ENCODE data around the gene SLAMF9. TPM values are rescaled to one million over a fixed set of nuclear protein-coding genes. Genes with fewer than 3 reads are reported as not detected.

Gene SLAMF9
- total RNA-seq, 1 experiment from 2014 or later: 8.7 TPM

DNA sequence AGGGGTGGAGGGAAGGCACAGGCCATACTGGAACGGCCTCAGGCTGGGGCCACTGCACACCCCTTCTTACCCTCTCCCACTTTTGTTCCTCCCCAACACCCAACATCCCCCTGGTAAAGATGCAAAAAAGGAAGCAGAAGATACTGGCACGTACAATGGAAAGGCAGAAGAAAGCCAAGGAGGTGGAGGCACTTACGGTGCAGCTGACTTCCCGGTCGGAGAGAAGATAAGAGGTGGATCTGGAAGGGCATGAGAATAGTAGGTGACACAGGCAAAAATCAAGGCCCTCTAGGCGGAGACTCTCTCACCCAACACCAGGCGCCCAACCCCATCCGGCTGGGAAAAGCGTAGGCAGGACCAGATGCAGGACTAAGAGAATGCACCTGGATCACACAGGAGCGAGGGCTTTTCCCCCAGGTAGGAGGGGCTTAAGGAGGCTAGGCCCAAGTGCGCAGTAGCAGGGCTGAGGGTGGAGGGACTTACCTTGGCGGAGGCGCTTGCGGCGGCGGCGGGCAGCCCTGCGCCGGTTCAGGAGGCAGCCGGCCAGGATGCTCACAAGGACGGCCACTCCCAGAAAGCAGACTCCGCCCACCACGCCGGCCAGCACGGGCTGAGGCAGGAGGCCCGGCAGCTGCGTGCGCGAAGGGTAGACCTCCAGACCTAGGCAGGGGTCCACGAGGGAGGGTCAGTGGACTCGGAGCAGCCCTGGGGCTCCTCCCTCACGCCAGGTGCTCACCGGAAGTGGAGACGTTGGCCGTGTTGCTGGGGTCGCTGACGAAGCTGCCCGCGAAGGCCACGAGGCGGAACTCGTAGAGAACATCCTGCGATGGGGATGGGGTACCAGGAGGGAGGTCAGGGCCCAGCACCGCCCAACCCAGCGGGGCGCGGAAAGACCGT lies 24.6 kb downstream of the SLAMF9 start:
- H3K9ac ChIP-seq (ENCODE audit: low read length): no peak overlapping the region
- intact Hi-C loops (cut with micrococcal nuclease): no loop called here
- CTCF ChIA-PET: no interaction called here

DNA sequence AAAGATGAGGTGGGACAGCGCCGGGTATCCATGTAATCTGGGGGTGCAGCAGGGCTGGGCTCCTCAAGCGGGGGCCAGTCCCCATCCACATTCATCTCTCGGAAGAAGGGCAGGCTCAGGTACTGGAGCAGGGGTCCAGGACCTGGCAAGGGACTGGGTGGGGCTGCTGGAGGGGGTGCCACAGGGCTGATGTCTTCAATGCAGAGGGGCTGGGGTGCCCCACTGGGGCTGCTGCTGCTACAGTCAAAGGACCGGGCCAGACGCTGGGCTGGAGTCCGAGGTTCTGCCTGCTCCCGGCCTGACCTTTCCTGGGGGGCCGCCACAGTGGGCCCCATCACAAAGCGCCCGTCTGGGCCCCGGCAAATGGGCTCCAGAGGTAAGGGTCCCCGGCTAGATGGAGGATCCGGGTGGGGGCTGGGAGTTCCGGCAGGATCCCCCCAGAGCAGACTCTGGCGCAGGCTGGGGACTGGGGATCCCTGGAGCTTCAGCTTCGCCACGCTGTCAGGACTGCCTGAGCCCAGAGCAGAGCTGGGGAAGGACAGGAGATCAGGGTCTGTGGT lies 25.5 kb downstream of the SLAMF9 start:
- H2AFZ ChIP-seq (ENCODE audit: low read length): no peak overlapping the region
- DNase-seq: no peak
- intact Hi-C loops (cut with micrococcal nuclease): no loop called here
- peaks cover 24% of the 10 kb centered on the region for H3K79me2 ChIP-seq (ENCODE audit: low read length)
- H3K9me3 ChIP-seq (ENCODE audit: low read length): no peaks in the 10 kb centered on the region
- BruUV-seq (replicated peaks): no TSS peak
- H3K9me2 ChIP-seq (replicated peaks; ENCODE audit: low read length): no peaks in the 10 kb centered on the region
- ChIA-PET POLR2A (ENCODE audit: unreplicated experiment) (no interaction called here), CTCF (no interaction called here)
- peaks cover 8% of the 10 kb centered on the region for H4K20me1 ChIP-seq (ENCODE audit: low read length)
- no peaks in the 10 kb centered on the region for H3K27me3 ChIP-seq (ENCODE audit: low read length)
- TF ChIP-seq, protein P1, sequence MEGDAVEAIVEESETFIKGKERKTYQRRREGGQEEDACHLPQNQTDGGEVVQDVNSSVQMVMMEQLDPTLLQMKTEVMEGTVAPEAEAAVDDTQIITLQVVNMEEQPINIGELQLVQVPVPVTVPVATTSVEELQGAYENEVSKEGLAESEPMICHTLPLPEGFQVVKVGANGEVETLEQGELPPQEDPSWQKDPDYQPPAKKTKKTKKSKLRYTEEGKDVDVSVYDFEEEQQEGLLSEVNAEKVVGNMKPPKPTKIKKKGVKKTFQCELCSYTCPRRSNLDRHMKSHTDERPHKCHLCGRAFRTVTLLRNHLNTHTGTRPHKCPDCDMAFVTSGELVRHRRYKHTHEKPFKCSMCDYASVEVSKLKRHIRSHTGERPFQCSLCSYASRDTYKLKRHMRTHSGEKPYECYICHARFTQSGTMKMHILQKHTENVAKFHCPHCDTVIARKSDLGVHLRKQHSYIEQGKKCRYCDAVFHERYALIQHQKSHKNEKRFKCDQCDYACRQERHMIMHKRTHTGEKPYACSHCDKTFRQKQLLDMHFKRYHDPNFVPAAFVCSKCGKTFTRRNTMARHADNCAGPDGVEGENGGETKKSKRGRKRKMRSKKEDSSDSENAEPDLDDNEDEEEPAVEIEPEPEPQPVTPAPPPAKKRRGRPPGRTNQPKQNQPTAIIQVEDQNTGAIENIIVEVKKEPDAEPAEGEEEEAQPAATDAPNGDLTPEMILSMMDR (conservative IDR thresholded peaks at IDR 0.05; ENCODE audit: low read depth, low read length): no peak
- no peak for TF ChIP-seq EZH2 (IDR thresholded peaks at IDR 0.05; ENCODE audit: low read length, unreplicated experiment)
- TF ChIP-seq EZH2phosphoT487 (IDR thresholded peaks at IDR 0.05; ENCODE audit: borderline replicate concordance, low read length): no peak
- no peak overlapping the region for H3K27ac ChIP-seq (ENCODE audit: low read length)
- no peak overlapping the region for H3K4me2 ChIP-seq (ENCODE audit: low read length)
- H3K36me3 ChIP-seq (ENCODE audit: low read depth, low read length): peaks cover 7% of the 10 kb centered on the region
- no peak overlapping the region for H3K9ac ChIP-seq (ENCODE audit: low read length)
- H3K4me1 ChIP-seq (ENCODE audit: insufficient read depth, low read length): peaks cover 18% of the 10 kb centered on the region
- H3F3A ChIP-seq (ENCODE audit: low read length, unreplicated experiment): no peaks in the 10 kb centered on the region
- no peak for ATAC-seq
- no peak overlapping the region for H3K4me3 ChIP-seq (ENCODE audit: low read length)

More for the DNA sequence above, 24.6 kb downstream of the SLAMF9 start:
- no peaks in the 10 kb centered on the region; the same call in 1 of the 2 replicates for H3K36me3 ChIP-seq (ENCODE audit: low read depth, low read length)
- H3K27ac ChIP-seq (ENCODE audit: low read length): no peak overlapping the region
- H3K4me1 ChIP-seq (ENCODE audit: insufficient read depth, low read length): peaks cover 18% of the 10 kb centered on the region
- POLR2A ChIA-PET (ENCODE audit: unreplicated experiment): no interaction called here
- DNase-seq: no peak
- no peak overlapping the region for H3K4me2 ChIP-seq (ENCODE audit: low read length)
- no peaks in the 10 kb centered on the region for H4K20me1 ChIP-seq (ENCODE audit: low read length)
- H3K9me3 ChIP-seq (ENCODE audit: low read length): no peaks in the 10 kb centered on the region
- H3K9me2 ChIP-seq (replicated peaks; ENCODE audit: low read length): no peaks in the 10 kb centered on the region
- no peak overlapping the region for H3K4me3 ChIP-seq (ENCODE audit: low read length)
- peaks cover 16% of the 10 kb centered on the region for H3K79me2 ChIP-seq (ENCODE audit: low read length)
- no peak for ATAC-seq
- H3F3A ChIP-seq (ENCODE audit: low read length, unreplicated experiment): no peaks in the 10 kb centered on the region
- H3K27me3 ChIP-seq (ENCODE audit: low read length): no peaks in the 10 kb centered on the region
- TF ChIP-seq EZH2 (IDR thresholded peaks at IDR 0.05; ENCODE audit: low read length, unreplicated experiment): no peak
- TF ChIP-seq EZH2phosphoT487 (IDR thresholded peaks at IDR 0.05; ENCODE audit: borderline replicate concordance, low read length): no peak
- TF ChIP-seq, protein P1 (conservative IDR thresholded peaks at IDR 0.05; ENCODE audit: low read depth, low read length): no peak
- H2AFZ ChIP-seq (ENCODE audit: low read length): no peak overlapping the region
- BruUV-seq (replicated peaks): no TSS peak
